K562 (cell line): ENCODE data around the gene YTHDF1. TPM values are rescaled to one million over a fixed set of nuclear protein-coding genes. Genes with fewer than 3 reads are reported as not detected.

ENCODE experiments used
- ATAC-seq: fragments of 200-7000 bp; cut with Tn5 transposase; 3 replicates; pipeline ENCODE4 v1.9.1; 2020; ENCODE audit warnings: moderate library complexity
- BruUV-seq: library from RNA; stranded (reverse); fragments of 400-500 nt; replicated peaks from 2 replicates; lab custom pipeline; 2021; lab: Mats Ljungman, UMichigan
- CTCF ChIA-PET: fragments of 300-600 bp; formaldehyde crosslinking; extraction: SDS; loops from one replicate; lab custom pipeline; 2021; ENCODE audit warnings: low intra/inter-chr PET ratio; lab: Yijun Ruan, JAX
- POLR2A ChIA-PET: fragments of 300-600, 350-650 bp; sonication (Branson Sonifier 250); formaldehyde crosslinking; extraction: SDS; loops from one replicate; lab custom pipeline; 2021; ENCODE audit warnings: antibody characterized with exemption, inconsistent platforms; lab: Yijun Ruan, JAX
- DNase-seq, 4 experiments: peaks; one replicate each; pipeline versions ENCODE4 v3.0.0 to v3.0.0-alpha.2; 2011 to 2018; ENCODE audit warnings: low spot score in 3 of 4, mixed read lengths in 3 of 4; ENCODE audit errors: extremely low read depth in 1 of 4
- FAIRE-seq: peaks from 2 replicates; lab custom pipeline; 2011; peaks lifted over from hg19 to GRCh38; lab: Jason Lieb, UNC
- H2AFZ ChIP-seq: 2 replicates; pipeline ENCODE4 v1.6.0; 2011; ENCODE audit warnings: low read depth, low read length, control low read depth, inconsistent platforms
- H3K27ac ChIP-seq: fragments of 200-600 bp; 3 replicates; pipeline ENCODE4 v1.8.0; 2011; ENCODE audit warnings: low read depth, mild to moderate bottlenecking, control low read depth, inconsistent platforms, low read length, moderate library complexity, mixed read lengths; ENCODE audit errors: extremely low read depth
- H3K27me3 ChIP-seq, 2 experiments: fragments of 300-600 bp in 1 of 2; 2 replicates in 1 of 2; 3 replicates in 1 of 2; pipeline versions ENCODE4 v1.6.0 to v1.8.0; 2011; ENCODE audit warnings: inconsistent platforms in 2 of 2, low read length in 2 of 2, mild to moderate bottlenecking in 1 of 2, mixed read lengths in 1 of 2, moderate library complexity in 1 of 2; ENCODE audit not compliant: control insufficient read depth in 2 of 2, insufficient read depth in 2 of 2
- H3K36me3 ChIP-seq: fragments of 300-600 bp; 3 replicates; pipeline ENCODE4 v1.8.0; 2011; ENCODE audit warnings: mild to moderate bottlenecking, low read length, inconsistent platforms; ENCODE audit not compliant: control insufficient read depth, insufficient read depth
- H3K4me1 ChIP-seq, 2 experiments: fragments of 200-600 bp in 1 of 2; replicated peaks in 1 of 2; 2 replicates in 1 of 2; 3 replicates in 1 of 2; pipeline versions ENCODE4 v1.5.1 to v1.8.0; 2011; ENCODE audit warnings: inconsistent platforms in 2 of 2, low read length in 2 of 2, mild to moderate bottlenecking in 1 of 2, mixed read lengths in 1 of 2, moderate library complexity in 1 of 2; ENCODE audit not compliant: control insufficient read depth in 2 of 2, insufficient read depth in 2 of 2
- H3K4me2 ChIP-seq: 2 replicates; pipeline ENCODE4 v1.6.1; 2011; ENCODE audit warnings: low read length, control low read depth, inconsistent platforms, mixed read lengths; ENCODE audit not compliant: insufficient read depth
- H3K4me3 ChIP-seq: fragments of 200-600 bp; sonication (generic), shearing (Covaris generic); 2 replicates; pipeline ENCODE4 v1.5.1; 2016; ENCODE audit warnings: control low read depth, inconsistent platforms
- H3K79me2 ChIP-seq: fragments of 200-600 bp; 3 replicates; pipeline ENCODE4 v1.8.0; 2011; ENCODE audit warnings: low read length, inconsistent platforms; ENCODE audit not compliant: control insufficient read depth, insufficient read depth
- H3K9ac ChIP-seq, 2 experiments: 2 replicates each; pipeline versions ENCODE4 v1.6.0 to v1.6.1; 2011; ENCODE audit warnings: low read depth in 2 of 2, low read length in 2 of 2, control low read depth in 1 of 2, inconsistent platforms in 1 of 2, mild to moderate bottlenecking in 1 of 2, mixed read lengths in 1 of 2; ENCODE audit not compliant: insufficient read depth in 1 of 2
- H3K9me1 ChIP-seq: one replicate; pipeline ENCODE4 v1.6.0; 2011; ENCODE audit warnings: inconsistent platforms, mild to moderate bottlenecking, low read length, moderate library complexity; ENCODE audit not compliant: control insufficient read depth, insufficient read depth
- H3K9me3 ChIP-seq: replicated peaks from 2 replicates; pipeline ENCODE4 v1.5.1; 2011; ENCODE audit warnings: low read depth, low read length, inconsistent platforms; ENCODE audit not compliant: control insufficient read depth, insufficient read depth
- H4K20me1 ChIP-seq: replicated peaks from 2 replicates; pipeline ENCODE4 v1.6.1; 2011; ENCODE audit warnings: low read length, inconsistent platforms, mixed read lengths; ENCODE audit not compliant: control insufficient read depth, insufficient read depth
- BACH1 ChIP-seq: fragments of 200-800 bp; sonication (Bioruptor generic); IDR thresholded peaks from 2 replicates; pipeline ENCODE4 v1.6.1; 2016; ENCODE audit warnings: missing genetic modification characterization, missing compliant biosample characterization
- ELK3 ChIP-seq: fragments of 450-650 bp; formaldehyde crosslinking; IDR thresholded peaks from 2 replicates; pipeline ENCODE4 v1.4.0; 2020; ENCODE audit warnings: mild to moderate bottlenecking
- GTF3C2 ChIP-seq: IDR thresholded peaks from 3 replicates; pipeline ENCODE4 v1.6.1; 2011; ENCODE audit warnings: borderline replicate concordance, mild to moderate bottlenecking, moderate library complexity; ENCODE audit not compliant: insufficient read length; ENCODE audit errors: extremely low read depth
- HBP1 ChIP-seq: fragments of 450-650 bp; formaldehyde crosslinking; IDR thresholded peaks from 2 replicates; pipeline ENCODE4 v1.4.0; 2022; ENCODE audit warnings: missing genetic modification characterization
- LCOR ChIP-seq: sonication (generic); formaldehyde crosslinking; IDR thresholded peaks from 2 replicates; pipeline ENCODE4 v1.8.0; 2022; ENCODE audit warnings: mild to moderate bottlenecking, missing genetic modification reagents
- MAFK ChIP-seq: IDR thresholded peaks from 2 replicates; pipeline ENCODE4 v1.6.1; 2011; ENCODE audit warnings: low read length, improper control_type of control experiment
- MCM7 ChIP-seq, 2 experiments: fragments of 450-650 bp; IDR thresholded peaks; 2 replicates each; pipeline ENCODE4 v1.6.1; 2016 to 2018
- MITF ChIP-seq: IDR thresholded peaks from 2 replicates; pipeline ENCODE4 v1.6.1; 2014; ENCODE audit warnings: antibody characterized with exemption
- TEAD2 ChIP-seq: fragments of 450-650 bp; IDR thresholded peaks from 2 replicates; pipeline ENCODE4 v1.6.1; 2016; ENCODE audit warnings: missing genetic modification characterization, control low read depth, missing compliant biosample characterization
- ZNF717 ChIP-seq: fragments of 250-450 bp; sonication (Bioruptor Pico); IDR thresholded peaks from 2 replicates; pipeline ENCODE4 v1.5.0; 2021
- WGBS: fragments of 100-300 bp; shearing (Covaris generic); methylation state at CpG from one replicate; pipeline ENCODE4 v1.1.6; 2016; ENCODE audit warnings: low coverage, mixed read lengths; ENCODE audit not compliant: insufficient coverage; ENCODE audit errors: missing lambda C conversion rate; 5-methylcytosine and 5-hydroxymethylcytosine counted together
- in situ Hi-C: fragments of 300-500 bp; cut with MboI; formaldehyde crosslinking; loops from 4 replicates; pipeline ENCODE4 v1.15.0; 2018; ENCODE audit warnings: inconsistent platforms, mixed read lengths
- intact Hi-C: fragments of 100-400 bp; cut with micrococcal nuclease; formaldehyde crosslinking; loops from 2 replicates; pipeline ENCODE4 v1.14.2; 2022
- polyA plus RNA-seq, 8 experiments: library from polyadenylated mRNA; depleted of rRNA in 4 of 8; stranded (reverse) in 5 of 8; unstranded in 3 of 8; fragments of >200 nt; fragmentation: Nextera tagmentation in 2 of 8; fragmentation: Illumina TruSeq in 1 of 8; extraction: Ambion mirVana in 2 of 8; extraction: Trizol in 1 of 8; gene quantifications; 2 replicates each; pipeline versions ENCODE4 v1.2.1 to v1.2.3, GENCODE V29; 2011 to 2014; ENCODE audit warnings: inconsistent platforms in 1 of 8, missing spikeins in 1 of 8
- total RNA-seq, 7 experiments: library from RNA; depleted of rRNA in 6 of 7; stranded (reverse); fragments of >200 nt in 6 of 7; fragmentation: Illumina TruSeq in 2 of 7; extraction: Trizol in 2 of 7; gene quantifications; 2 replicates each; pipeline versions ENCODE4 v1.2.1 to v1.2.3, GENCODE V29; 2011 to 2021; ENCODE audit warnings: low replicate concordance in 1 of 7

YTHDF1 gene
- total and polyA plus RNA-seq, 9 of the 15 experiments (the other 6 are each of a cell fraction or from before 2014, with no cell fraction given), result 10.1 to 42.4 (median 27.8) TPM

- in situ Hi-C loops (no loop called here), intact Hi-C loops (loop anchor here (5.0 kb wide), 1 partner anchor 63 kb away; the partner anchor contains the start of gene COL20A1)
- no peaks in the 10 kb centered on the region for H3K79me2 ChIP-seq
- peaks cover 35 to 62% of the 10 kb centered on the region in 2 experiments for H3K27me3 ChIP-seq
- H3K4me3 ChIP-seq, result no peak overlapping the region
- WGBS, result 2% methylated on average over 11 of the region's 13 CpGs
- no peak overlapping the region for H2AFZ ChIP-seq
- no peak overlapping the region for H3K9ac ChIP-seq
- POLR2A ChIA-PET, result interaction anchor here (0.9 kb wide), 1 partner anchor 9 kb away, joined by 4 read pairs; no protein-coding TSS in a partner anchor
- H4K20me1 ChIP-seq, result no peaks in the 10 kb centered on the region
- FAIRE-seq, result no peak
- H3K9me3 ChIP-seq, result no peaks in the 10 kb centered on the region
- no peaks in the 10 kb centered on the region for H3K36me3 ChIP-seq
- no peak for TF ChIP-seq MCM7 (IDR thresholded peaks at IDR 0.05)
- no peak for TF ChIP-seq TEAD2 (tag)
- no peak for TF ChIP-seq MITF
- no peak for TF ChIP-seq ELK3 (CRISPR knock-in tag)
- no peak for TF ChIP-seq MAFK
- no peak for TF ChIP-seq HBP1
- TF ChIP-seq LCOR (CRISPR knock-in tag), result no peak
- TF ChIP-seq BACH1, result no peak
- no peak for TF ChIP-seq GTF3C2
- TF ChIP-seq ZNF717 (CRISPR knock-in tag), result no peak
- TF ChIP-seq, all 486 proteins: peak for 0
- Histone ChIP-seq H3K9me1 (no peaks in the 10 kb centered on the region), H3K27ac (no peak overlapping the region), H3K4me2 (no peak overlapping the region), H3K4me1 (peaks cover 0 to 19% of the 10 kb centered on the region in 2 experiments; a peak in 1 of 5 replicates)
- CTCF ChIA-PET, result no interaction called here
- no TSS peak for BruUV-seq
- ATAC-seq (no peak), DNase-seq (peak in 2 of 4 experiments; percentile 29 to 37)
These were observed 12.9 kb upstream of the YTHDF1 start for GRCh38 chr20:63228806-63229205.
